Stimulated activated effector memory CD8-positive, alpha-beta T cell treated with anti-CD3 and anti-CD28 coated beads, Interleukin-12 subunit alpha, Interleukin-12 subunit beta, amount 100 ng/mL, for 72 hours (primary cell): ENCODE data around the gene TCAP.
"Not testable (repeated sequence)": the region's sequence is repeated elsewhere in the genome, so short reads cannot be mapped to it uniquely, and the experiment has no call there.

Source experiments
- ATAC-seq: fragments of 150-1000 bp; cut with Tn5 transposase; 2 replicates; pipeline ENCODE4 v1.10.0; 2021
- DNase-seq, 2 donors: peaks; one replicate each; pipeline ENCODE4 v3.0.0; 2021 to 2022; ENCODE audit warnings: low spot score in 2 of 2
- H3K27ac Mint-ChIP-seq: one replicate; pipeline ENCODE4 v1.8.0; 2022; ENCODE audit warnings: mild to moderate bottlenecking, mixed read lengths
- H3K36me3 Mint-ChIP-seq: one replicate; pipeline ENCODE4 v1.8.0; 2022; ENCODE audit warnings: mild to moderate bottlenecking, mixed read lengths
- H3K4me1 Mint-ChIP-seq: one replicate; pipeline ENCODE4 v1.8.0; 2022; ENCODE audit warnings: mixed read lengths
- H3K4me3 Mint-ChIP-seq: one replicate; pipeline ENCODE4 v1.8.0; 2022; ENCODE audit warnings: mild to moderate bottlenecking, mixed read lengths
- H3K9me3 Mint-ChIP-seq: one replicate; pipeline ENCODE4 v1.8.0; 2022; ENCODE audit warnings: mixed read lengths

TCAP gene

DNA sequence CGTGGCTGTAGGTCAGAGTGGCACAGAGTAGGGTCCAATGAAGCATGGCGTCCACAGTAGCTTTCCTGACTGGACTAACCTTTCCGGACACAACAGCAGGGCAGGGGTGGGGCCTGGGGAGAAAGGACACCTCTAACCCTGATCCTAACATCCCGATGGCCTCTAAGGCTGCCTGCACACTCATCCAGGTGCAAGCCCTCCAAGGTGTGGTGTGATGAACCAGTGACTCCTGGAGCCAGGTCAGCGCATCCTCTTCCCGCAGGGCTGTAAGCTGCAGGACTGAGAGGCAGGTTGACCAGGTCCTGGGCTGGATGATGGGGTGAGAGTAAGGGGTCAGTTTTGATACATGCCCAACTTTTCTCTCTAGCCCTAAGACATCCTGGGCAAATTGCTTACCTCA lies 31.6 kb downstream of the TCAP start:
- peaks cover 11% of the 10 kb centered on the region for H3K4me1 Mint-ChIP-seq
- ATAC-seq (no peak), DNase-seq (no peak)
- no peak overlapping the region for H3K4me3 Mint-ChIP-seq
- no peak overlapping the region for H3K27ac Mint-ChIP-seq
- H3K9me3 Mint-ChIP-seq: no peaks in the 10 kb centered on the region
- H3K36me3 Mint-ChIP-seq: no peaks in the 10 kb centered on the region

DNA sequence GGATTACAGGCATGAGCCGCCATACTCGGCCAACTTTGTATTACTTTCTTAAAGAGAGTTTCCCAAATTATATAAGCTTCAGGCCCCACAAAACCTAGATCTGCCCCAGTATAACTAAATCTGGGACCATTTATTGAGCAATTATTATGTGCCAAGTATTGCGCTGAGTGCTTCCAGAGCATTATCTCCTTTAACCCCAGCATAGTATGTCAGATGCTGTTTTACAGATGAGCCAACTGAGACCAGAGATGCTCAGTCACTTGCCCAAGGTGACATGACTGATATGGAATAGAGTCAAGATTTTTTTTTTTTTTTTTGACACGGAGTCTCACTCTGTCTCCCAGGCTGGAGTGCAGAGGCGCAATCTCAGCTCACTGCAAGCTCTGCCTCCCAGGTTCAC lies 32.8 kb downstream of the TCAP start:
- H3K4me3 Mint-ChIP-seq: no peak overlapping the region
- DNase-seq: no peak
- H3K4me1 Mint-ChIP-seq: peaks cover 11% of the 10 kb centered on the region
- H3K9me3 Mint-ChIP-seq: no peaks in the 10 kb centered on the region
- ATAC-seq: no peak
- H3K27ac Mint-ChIP-seq: no peak overlapping the region
- H3K36me3 Mint-ChIP-seq: no peaks in the 10 kb centered on the region

DNA sequence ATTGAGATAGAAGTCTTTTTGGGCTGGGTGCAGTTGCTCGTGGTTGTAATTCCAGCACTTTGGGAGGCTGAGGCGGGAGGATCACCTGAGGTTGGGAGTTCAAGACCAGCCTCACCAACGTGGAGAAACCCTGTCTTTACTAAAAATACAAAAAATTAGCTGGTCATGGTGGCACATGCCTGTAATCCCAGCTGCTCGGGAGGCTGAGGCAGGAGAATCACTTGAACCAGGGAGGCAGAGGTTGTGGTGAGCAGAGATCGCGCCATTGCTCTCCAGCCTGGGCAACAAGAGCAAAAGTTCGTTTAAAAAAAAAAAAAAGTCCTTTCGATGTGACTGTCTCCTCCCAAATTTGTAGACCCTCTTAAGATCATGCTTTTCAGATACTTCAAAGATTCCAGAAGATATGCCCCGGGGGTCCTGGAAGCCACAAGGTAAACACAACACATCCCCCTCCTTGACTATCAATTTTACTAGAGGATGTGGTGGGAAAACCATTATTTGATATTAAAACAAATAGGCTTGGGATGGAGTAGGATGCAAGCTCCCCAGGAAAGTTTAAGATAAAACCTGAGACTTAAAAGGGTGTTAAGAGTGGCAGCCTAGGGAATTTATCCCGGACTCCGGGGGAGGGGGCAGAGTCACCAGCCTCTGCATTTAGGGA lies 34.1 kb downstream of the TCAP start:
- H3K4me3 Mint-ChIP-seq: peak overlapping the region; percentile 33
- H3K36me3 Mint-ChIP-seq, H3K27ac Mint-ChIP-seq, ATAC-seq, DNase-seq, H3K9me3 Mint-ChIP-seq: not testable (repeated sequence)
- H3K4me1 Mint-ChIP-seq: peaks cover 17% of the 10 kb centered on the region

DNA sequence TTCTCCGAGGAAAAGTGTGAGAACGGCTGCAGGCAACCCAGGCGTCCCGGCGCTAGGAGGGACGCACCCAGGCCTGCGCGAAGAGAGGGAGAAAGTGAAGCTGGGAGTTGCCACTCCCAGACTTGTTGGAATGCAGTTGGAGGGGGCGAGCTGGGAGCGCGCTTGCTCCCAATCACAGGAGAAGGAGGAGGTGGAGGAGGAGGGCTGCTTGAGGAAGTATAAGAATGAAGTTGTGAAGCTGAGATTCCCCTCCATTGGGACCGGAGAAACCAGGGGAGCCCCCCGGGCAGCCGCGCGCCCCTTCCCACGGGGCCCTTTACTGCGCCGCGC lies 34.6 kb downstream of the TCAP start, which contains the start of gene ERBB2:
Gene ERBB2, plus strand, starts transcription at position 247 of the 330 bp plus-strand sequence. CDS start 175 bp downstream, outside the sequence.
- DNase-seq (no peak), ATAC-seq (no peak)
- Mint-ChIP-seq H3K9me3 (no peaks in the 10 kb centered on the region), H3K36me3 (no peaks in the 10 kb centered on the region), H3K27ac (no peak within 1 kb of the TSS), H3K4me3 (peak within 1 kb of the TSS; percentile 33), H3K4me1 (peaks cover 17% of the 10 kb centered on the region)

DNA sequence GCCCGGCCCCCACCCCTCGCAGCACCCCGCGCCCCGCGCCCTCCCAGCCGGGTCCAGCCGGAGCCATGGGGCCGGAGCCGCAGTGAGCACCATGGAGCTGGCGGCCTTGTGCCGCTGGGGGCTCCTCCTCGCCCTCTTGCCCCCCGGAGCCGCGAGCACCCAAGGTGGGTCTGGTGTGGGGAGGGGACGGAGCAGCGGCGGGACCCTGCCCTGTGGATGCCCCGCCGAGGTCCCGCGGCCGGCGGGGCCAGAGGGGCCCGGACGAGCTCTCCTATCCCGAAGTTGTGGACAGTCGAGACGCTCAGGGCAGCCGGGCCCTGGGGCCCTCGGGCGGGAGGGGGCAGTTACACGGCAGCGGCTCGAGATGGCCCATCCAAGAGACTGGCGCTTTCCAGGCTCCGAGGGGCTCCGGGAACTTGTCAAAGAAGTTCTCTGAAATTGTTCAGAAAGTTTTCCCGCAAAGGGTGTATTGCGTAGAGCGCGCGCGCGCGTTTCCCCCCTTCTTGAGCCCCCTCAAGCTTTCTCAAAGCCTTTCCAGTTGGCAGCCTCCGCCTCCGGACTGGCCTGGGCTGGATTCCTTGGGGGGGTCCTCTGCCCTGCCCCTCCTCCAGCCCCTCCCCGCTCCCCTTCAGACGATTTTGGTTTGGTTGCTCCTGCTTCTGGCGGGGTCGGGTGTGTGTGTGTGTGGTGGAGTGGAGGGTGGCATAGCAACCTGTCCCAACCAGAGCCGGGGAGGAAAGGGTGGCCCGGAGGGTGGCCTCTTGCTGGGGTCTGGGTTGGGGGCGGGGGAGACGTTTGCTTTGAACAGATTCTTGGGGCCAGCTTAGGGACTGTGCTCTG lies 35.2 kb downstream of the TCAP start:
- ATAC-seq (no peak), DNase-seq (no peak)
- Mint-ChIP-seq H3K9me3 (no peaks in the 10 kb centered on the region), H3K4me1 (peaks cover 17% of the 10 kb centered on the region), H3K27ac (no peak overlapping the region), H3K36me3 (no peaks in the 10 kb centered on the region), H3K4me3 (no peak overlapping the region)

DNA sequence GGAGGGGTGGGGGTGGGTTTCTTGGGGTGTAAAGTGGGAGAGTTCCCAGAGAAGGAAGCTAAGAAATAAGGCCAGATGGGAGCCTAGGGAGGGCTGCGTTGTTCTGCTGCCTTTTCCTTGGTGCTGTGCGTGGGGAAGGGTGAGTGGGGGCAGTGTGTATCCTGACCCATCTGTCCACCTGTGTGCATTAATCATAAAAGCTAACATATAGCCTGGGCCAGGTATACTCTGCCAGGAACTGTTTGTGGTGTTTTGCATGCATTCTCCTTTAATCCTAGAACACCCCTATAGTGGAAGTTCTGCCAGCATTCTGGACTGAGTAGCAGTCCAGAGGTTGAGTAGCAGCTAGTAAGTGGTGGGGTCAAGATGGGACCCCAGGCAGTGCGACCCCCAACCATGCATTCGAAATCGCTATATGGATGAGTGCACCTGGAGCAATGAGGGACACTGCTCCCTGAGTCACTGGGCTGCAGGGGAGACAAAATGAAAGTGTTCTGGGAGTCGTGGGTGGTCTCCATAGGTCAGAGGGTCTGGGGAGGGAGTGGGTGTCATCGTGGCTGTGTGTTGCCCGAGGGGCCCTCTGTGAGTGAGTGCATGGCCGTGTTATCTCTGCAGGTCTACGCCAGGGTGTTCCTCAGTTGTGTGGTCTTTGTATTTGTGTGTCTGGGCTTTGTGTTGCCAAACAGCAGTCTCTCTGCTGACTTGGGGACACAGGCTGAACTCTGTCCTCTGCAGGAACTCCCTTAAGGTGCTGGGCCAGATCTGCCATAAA lies 36.0 kb downstream of the TCAP start:
- Mint-ChIP-seq H3K4me1 (peaks cover 17% of the 10 kb centered on the region), H3K27ac (no peak overlapping the region), H3K9me3 (no peaks in the 10 kb centered on the region), H3K4me3 (no peak overlapping the region), H3K36me3 (no peaks in the 10 kb centered on the region)
- ATAC-seq (no peak), DNase-seq (no peak)

DNA sequence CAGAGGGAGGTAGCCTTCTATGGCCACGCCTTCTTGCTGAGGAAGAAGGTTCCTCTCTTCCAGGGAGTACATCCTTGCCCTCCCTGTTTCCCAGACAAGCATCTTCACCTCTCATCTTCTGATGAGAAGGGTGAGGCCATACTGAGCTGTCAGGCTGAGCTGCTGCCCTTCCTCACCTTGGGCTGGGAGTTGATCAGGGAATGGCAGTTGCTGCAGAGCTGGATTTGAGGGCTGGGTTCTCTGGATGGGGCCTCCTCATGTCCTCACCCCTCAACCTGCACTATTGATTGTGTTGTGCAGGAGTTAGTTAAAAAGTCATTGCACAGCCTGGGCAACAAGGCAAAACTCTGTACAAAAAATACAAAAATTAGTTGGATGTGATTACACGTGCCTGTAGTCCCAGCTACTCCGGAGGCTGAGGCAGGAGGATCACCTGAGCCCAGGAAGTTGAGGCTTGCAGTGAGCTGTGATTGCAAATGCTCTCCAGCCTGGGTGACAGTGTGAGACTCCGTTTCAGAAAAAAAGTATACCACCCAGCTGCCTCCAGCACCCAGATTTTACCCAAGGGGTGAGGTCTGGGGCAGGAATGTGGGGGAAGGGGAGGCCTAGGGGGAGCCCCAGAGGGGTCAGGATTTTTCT lies 36.8 kb downstream of the TCAP start:
- ATAC-seq (no peak), DNase-seq (no peak)
- Mint-ChIP-seq H3K4me3 (no peak overlapping the region), H3K36me3 (no peaks in the 10 kb centered on the region), H3K9me3 (no peaks in the 10 kb centered on the region), H3K4me1 (peaks cover 20% of the 10 kb centered on the region), H3K27ac (no peak overlapping the region)

DNA sequence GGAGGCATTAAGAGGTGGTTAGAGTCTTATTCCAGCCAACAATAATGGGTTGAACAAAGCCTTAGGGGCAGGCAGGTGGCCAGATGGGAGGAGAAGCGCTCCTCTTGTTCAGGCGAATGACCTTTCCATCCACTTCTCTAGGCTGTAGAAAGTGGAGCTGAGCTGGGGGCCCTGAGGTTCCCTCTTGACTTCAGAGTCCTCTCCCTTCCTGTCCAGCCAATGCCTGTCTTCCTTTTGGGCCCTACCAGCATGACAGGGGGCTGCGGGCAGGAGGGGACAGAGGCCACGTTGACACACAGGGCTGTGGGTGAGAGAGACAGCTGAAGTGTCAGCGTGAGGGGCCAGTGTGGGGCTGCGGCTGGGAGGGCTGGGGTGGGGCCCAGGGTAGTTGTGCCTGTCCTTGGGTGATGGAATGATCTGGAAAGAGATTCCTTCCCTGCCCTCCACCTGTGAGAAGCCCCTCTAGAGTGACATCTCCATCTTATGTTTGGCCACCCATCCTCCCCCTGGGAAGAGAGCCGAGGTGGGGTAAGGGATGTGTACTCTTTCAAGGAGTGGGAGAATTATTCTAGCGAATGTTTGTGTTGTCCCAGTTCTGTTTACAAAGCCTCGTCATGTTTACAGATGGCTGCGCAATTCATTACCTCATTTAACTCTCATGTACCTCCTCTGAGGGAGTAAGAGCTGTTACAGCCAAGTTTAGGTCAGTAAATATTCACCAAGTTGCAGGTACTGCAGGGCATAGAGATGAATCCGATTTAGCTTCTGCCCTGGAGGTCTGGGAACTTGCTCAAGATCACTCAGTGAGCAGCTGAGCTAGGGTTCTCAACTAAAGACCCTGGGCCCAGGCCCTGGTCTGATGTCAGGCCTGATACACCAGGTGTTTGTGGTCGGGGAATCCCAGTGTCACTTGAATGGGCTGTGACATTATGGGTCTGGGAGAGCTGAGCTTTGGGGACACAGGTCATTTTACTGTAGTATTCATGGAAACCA lies 38.0 kb downstream of the TCAP start:
- Mint-ChIP-seq H3K27ac (peak overlapping the region; percentile 57), H3K4me1 (peaks cover 26% of the 10 kb centered on the region), H3K9me3 (no peaks in the 10 kb centered on the region), H3K4me3 (no peak overlapping the region), H3K36me3 (no peaks in the 10 kb centered on the region)
- ATAC-seq (peak; percentile 55), DNase-seq (no peak)

DNA sequence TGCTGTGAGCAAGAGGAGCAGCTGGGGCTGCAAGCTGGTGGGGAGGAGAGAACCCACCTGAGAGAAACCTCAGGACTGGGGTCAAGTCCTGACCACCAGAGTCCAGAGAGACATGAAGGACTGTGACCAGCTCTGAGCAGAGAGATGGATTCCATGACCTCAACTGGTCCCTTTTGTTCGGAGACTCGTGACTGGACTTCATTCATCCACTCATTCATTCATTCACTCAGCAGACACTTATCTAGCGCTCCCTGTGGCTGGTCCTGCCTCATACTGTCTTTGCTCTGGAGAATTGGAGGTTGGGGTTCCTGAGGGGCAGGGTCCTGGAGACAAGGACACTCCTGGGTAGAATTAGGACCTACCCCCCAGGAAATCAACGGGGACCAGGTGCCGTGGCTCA lies 38.8 kb downstream of the TCAP start:
- H3K27ac Mint-ChIP-seq: peak overlapping the region; percentile 57
- peaks cover 29% of the 10 kb centered on the region for H3K4me1 Mint-ChIP-seq
- H3K4me3 Mint-ChIP-seq: no peak overlapping the region
- H3K9me3 Mint-ChIP-seq: no peaks in the 10 kb centered on the region
- ATAC-seq (no peak), DNase-seq (no peak)
- H3K36me3 Mint-ChIP-seq: no peaks in the 10 kb centered on the region

DNA sequence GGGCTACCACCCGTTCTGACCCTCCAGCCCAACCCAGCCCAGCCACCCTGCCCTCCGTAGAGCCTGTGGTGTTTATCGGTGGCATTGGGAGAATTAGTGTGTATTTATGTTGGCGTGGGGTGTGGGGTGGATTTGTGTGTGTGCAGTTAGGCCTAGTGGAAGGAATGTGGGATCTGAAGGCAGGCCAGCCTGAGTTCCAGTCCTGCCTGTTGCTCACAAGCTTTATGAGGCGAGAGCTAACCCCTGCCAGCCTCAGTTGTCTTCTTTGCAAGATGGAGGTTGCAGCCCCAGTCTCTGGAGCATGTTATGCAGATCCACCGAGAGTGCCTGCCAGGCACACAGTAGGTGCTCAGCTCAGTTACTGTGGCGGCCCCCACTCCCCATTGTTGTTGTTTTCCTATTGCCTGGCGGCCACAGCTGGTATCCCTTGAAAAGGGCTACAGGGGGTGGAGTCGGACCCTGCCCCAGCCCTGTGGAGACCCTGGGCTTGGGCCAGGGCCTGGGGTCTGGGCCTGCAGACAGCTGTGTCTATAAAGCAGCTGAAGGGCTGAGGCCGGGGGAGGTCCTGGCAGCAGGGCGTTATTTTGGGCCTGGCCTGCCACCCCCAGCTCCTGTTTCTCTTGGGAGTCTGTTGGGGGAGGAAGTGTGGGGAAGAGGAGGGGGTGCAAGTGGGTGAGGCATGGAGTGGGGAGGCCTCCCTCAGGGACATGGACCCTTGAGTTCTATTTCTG lies 39.8 kb downstream of the TCAP start:
- ATAC-seq: no peak
- Mint-ChIP-seq H3K4me3 (no peak overlapping the region), H3K4me1 (peaks cover 28% of the 10 kb centered on the region), H3K27ac (peak overlapping the region; percentile 57), H3K36me3 (no peaks in the 10 kb centered on the region), H3K9me3 (no peaks in the 10 kb centered on the region)
- DNase-seq: no peak

DNA sequence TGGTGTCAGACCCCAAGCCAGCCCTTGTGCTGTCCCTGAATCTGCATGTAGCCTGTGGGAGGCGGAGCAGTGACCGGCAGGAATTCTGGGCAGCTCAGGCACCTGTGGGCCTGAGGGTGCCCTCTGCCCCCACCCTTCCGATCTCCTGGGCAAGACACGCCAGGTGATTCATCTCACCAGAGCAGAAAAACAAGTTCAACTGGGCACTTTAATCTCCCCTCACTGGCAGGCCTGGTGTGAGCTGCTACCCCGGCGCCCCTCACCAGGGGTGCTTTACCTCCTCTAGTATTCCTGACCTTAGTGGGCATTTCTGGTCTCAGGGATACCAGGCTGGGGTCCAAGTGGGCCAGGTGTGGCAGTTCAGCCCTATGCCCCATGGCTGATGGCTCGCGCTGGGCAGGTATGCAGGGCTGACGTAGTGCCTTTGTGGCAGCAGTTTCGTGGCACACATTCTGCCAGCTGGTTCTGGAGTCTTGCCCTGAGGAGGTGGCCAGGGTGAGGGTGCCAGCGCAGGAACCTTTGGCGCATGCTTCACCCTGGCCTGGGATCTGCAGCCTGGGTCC lies 40.7 kb downstream of the TCAP start:
- Mint-ChIP-seq H3K9me3 (no peaks in the 10 kb centered on the region), H3K4me3 (no peak overlapping the region), H3K27ac (no peak overlapping the region), H3K36me3 (no peaks in the 10 kb centered on the region), H3K4me1 (peaks cover 28% of the 10 kb centered on the region)
- ATAC-seq: no peak
- DNase-seq: no peak

DNA sequence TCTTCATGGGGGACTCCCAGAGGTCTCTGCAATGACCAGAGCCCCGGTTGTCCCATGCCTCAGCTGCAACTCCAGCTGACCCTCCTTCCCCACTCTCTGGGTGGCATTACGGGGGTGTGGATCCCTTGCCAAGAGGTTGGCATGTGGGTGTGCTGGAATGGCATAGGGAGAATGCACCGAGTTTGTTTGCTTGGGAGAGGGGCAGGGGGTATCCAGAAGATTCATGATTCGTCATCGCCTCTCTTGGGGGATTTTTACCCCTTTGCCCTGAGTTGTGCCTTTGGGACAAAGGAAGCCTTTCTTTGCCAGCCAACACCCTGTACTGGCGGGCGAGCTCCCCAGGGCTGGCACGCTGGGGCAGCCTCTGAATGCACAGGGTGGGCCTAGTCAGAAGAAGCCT lies 41.2 kb downstream of the TCAP start:
- H3K4me3 Mint-ChIP-seq: no peak overlapping the region

DNA sequence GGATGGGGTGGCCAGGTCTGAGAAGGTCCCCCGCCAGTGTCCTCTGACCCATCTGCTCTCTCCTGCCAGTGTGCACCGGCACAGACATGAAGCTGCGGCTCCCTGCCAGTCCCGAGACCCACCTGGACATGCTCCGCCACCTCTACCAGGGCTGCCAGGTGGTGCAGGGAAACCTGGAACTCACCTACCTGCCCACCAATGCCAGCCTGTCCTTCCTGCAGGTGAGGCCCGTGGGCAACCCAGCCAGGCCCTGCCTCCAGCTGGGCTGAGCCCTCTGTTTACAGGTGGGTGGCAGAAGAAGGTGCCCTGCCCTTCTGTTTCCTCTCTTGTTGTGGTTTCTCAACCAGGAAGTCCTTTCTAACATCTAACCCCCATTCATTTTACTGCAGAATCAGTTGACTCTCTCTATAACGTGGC lies 41.8 kb downstream of the TCAP start:
- Mint-ChIP-seq H3K36me3 (no peaks in the 10 kb centered on the region), H3K4me3 (no peak overlapping the region), H3K9me3 (no peaks in the 10 kb centered on the region), H3K4me1 (peaks cover 28% of the 10 kb centered on the region), H3K27ac (peak overlapping the region; percentile 87)
- DNase-seq: no peak
- ATAC-seq: no peak

More for the DNA sequence above, 41.2 kb downstream of the TCAP start:
- Mint-ChIP-seq H3K27ac (no peak overlapping the region), H3K36me3 (no peaks in the 10 kb centered on the region), H3K4me1 (peaks cover 28% of the 10 kb centered on the region), H3K9me3 (no peaks in the 10 kb centered on the region)
- DNase-seq: no peak
- no peak for ATAC-seq
